K562 (cell line): ENCODE data around the gene LEO1. TPM values are rescaled to one million over a fixed set of nuclear protein-coding genes. Genes with fewer than 3 reads are reported as not detected.

Source experiments
- ATF1 ChIP-seq, 2 experiments: fragments of 450-650 bp in 1 of 2; IDR thresholded peaks; 2 replicates each; pipeline ENCODE4 v1.6.1; 2016; ENCODE audit warnings: missing compliant biosample characterization in 1 of 2, missing genetic modification characterization in 1 of 2
- CHD2 ChIP-seq: IDR thresholded peaks from 2 replicates; pipeline ENCODE4 v1.6.1; 2011; ENCODE audit warnings: low read depth, low read length
- DPF2 ChIP-seq: fragments of 450-650 bp; IDR thresholded peaks from 2 replicates; pipeline ENCODE4 v1.6.1; 2016
- EP400 ChIP-seq: fragments of 450-650 bp; IDR thresholded peaks from 2 replicates; pipeline ENCODE4 v1.6.1; 2017; ENCODE audit warnings: antibody characterized with exemption, mild to moderate bottlenecking, moderate library complexity
- ETV5 ChIP-seq: sonication (generic); formaldehyde crosslinking; IDR thresholded peaks from 2 replicates; pipeline ENCODE4 v1.4.0; 2020; ENCODE audit warnings: low read depth, mild to moderate bottlenecking, missing genetic modification reagents
- FOXM1 ChIP-seq, 2 experiments: fragments of 450-650 bp in 1 of 2; sonication (generic) in 1 of 2; formaldehyde crosslinking in 1 of 2; IDR thresholded peaks; 2 replicates each; pipeline versions ENCODE4 v1.6.1 to v1.9.0; 2017 to 2022; ENCODE audit warnings: low read depth in 2 of 2, mild to moderate bottlenecking in 2 of 2, missing genetic modification reagents in 1 of 2, moderate library complexity in 1 of 2
- FOXP4 ChIP-seq: sonication (generic); formaldehyde crosslinking; IDR thresholded peaks from 2 replicates; pipeline ENCODE4 v1.8.0; 2022; ENCODE audit warnings: mild to moderate bottlenecking, missing genetic modification reagents, borderline replicate concordance
- GATA2 ChIP-seq: sonication (generic); formaldehyde crosslinking; IDR thresholded peaks from 2 replicates; pipeline ENCODE4 v1.4.0; 2020; ENCODE audit warnings: mild to moderate bottlenecking, missing genetic modification reagents
- MAZ ChIP-seq, 2 experiments: fragments of 450-650 bp in 1 of 2; sonication (generic) in 1 of 2; formaldehyde crosslinking; IDR thresholded peaks in 1 of 2; conservative IDR thresholded peaks in 1 of 2; 2 replicates each; pipeline versions ENCODE4 v1.4.0 to v1.5.0; 2020; ENCODE audit warnings: mild to moderate bottlenecking in 1 of 2, missing genetic modification reagents in 1 of 2
- MEIS2 ChIP-seq: fragments of 450-650 bp; IDR thresholded peaks from 2 replicates; pipeline ENCODE4 v1.6.1; 2014; ENCODE audit warnings: mild to moderate bottlenecking; ENCODE audit not compliant: partially characterized antibody
- NR2C2 ChIP-seq, 2 experiments: fragments of 200-800 bp in 1 of 2; sonication (Bioruptor generic) in 1 of 2; sonication (generic) in 1 of 2; formaldehyde crosslinking in 1 of 2; IDR thresholded peaks; 2 replicates each; pipeline versions ENCODE4 v1.6.1 to v1.8.0; 2016 to 2022; ENCODE audit warnings: mild to moderate bottlenecking in 1 of 2, missing compliant biosample characterization in 1 of 2, missing genetic modification characterization in 1 of 2, missing genetic modification reagents in 1 of 2
- NR4A1 ChIP-seq, 2 experiments: fragments of 250-450 bp in 1 of 2; fragments of 450-650 bp in 1 of 2; sonication (Bioruptor Pico) in 1 of 2; IDR thresholded peaks; 2 replicates each; pipeline versions ENCODE4 v1.4.0 to v1.6.1; 2016 to 2020; ENCODE audit warnings: mild to moderate bottlenecking in 2 of 2, missing compliant biosample characterization in 1 of 2, missing genetic modification characterization in 1 of 2, moderate library complexity in 1 of 2
- PCBP1 ChIP-seq: fragments of 200-400 bp; formaldehyde crosslinking; IDR thresholded peaks from 2 replicates; pipeline ENCODE4 v1.6.1; 2018; ENCODE audit warnings: mild to moderate bottlenecking, low read depth, low read length; ENCODE audit not compliant: poor library complexity, severe bottlenecking
- PML ChIP-seq: IDR thresholded peaks from 2 replicates; pipeline ENCODE4 v1.6.1; 2012; ENCODE audit warnings: low read length, inconsistent platforms
- POLR2A ChIP-seq: fragments of 450-650 bp; conservative IDR thresholded peaks from 2 replicates; pipeline ENCODE4 v1.6.1; 2016
- POLR2AphosphoS5 ChIP-seq: IDR thresholded peaks from 2 replicates; pipeline ENCODE4 v1.6.1; 2011; ENCODE audit warnings: mild to moderate bottlenecking, low read depth, low read length, moderate library complexity; ENCODE audit not compliant: control insufficient read depth, insufficient read depth
- SMARCA5 ChIP-seq: fragments of 450-650 bp; IDR thresholded peaks from 2 replicates; pipeline ENCODE4 v1.6.1; 2016
- SNAPC5 ChIP-seq: fragments of 250-450 bp; sonication (Bioruptor Pico); IDR thresholded peaks from 2 replicates; pipeline ENCODE4 v1.8.0; 2021; ENCODE audit warnings: moderate library complexity, mild to moderate bottlenecking, inconsistent platforms
- SRSF1 ChIP-seq: fragments of 200-400 bp; formaldehyde crosslinking; IDR thresholded peaks from 2 replicates; pipeline ENCODE4 v1.6.1; 2017; ENCODE audit warnings: mild to moderate bottlenecking, low read depth, low read length, moderate library complexity
- ZNF232 ChIP-seq: sonication (generic); formaldehyde crosslinking; IDR thresholded peaks from 2 replicates; pipeline ENCODE4 v1.8.0; 2022; ENCODE audit warnings: mild to moderate bottlenecking, missing genetic modification reagents
- ZNF311 ChIP-seq: fragments of 250-450 bp; sonication (Bioruptor Pico); IDR thresholded peaks from 2 replicates; pipeline ENCODE4 v1.4.0; 2020; ENCODE audit warnings: mild to moderate bottlenecking, moderate library complexity
- polyA plus RNA-seq, 8 experiments: library from polyadenylated mRNA; depleted of rRNA in 4 of 8; stranded (reverse) in 5 of 8; unstranded in 3 of 8; fragments of >200 nt; fragmentation: Nextera tagmentation in 2 of 8; fragmentation: Illumina TruSeq in 1 of 8; extraction: Ambion mirVana in 2 of 8; extraction: Trizol in 1 of 8; gene quantifications; 2 replicates each; pipeline versions ENCODE4 v1.2.1 to v1.2.3, GENCODE V29; 2011 to 2014; ENCODE audit warnings: inconsistent platforms in 1 of 8, missing spikeins in 1 of 8
- total RNA-seq, 7 experiments: library from RNA; depleted of rRNA in 6 of 7; stranded (reverse); fragments of >200 nt in 6 of 7; fragmentation: Illumina TruSeq in 2 of 7; extraction: Trizol in 2 of 7; gene quantifications; 2 replicates each; pipeline versions ENCODE4 v1.2.1 to v1.2.3, GENCODE V29; 2011 to 2021; ENCODE audit warnings: low replicate concordance in 1 of 7
- TF ChIP-seq, protein P1 (sequence below): fragments of 450-650 bp; IDR thresholded peaks from 2 replicates; pipeline ENCODE4 v1.6.1; 2017; ENCODE audit warnings: antibody characterized with exemption
- TF ChIP-seq, protein P2 (sequence below): sonication (generic); formaldehyde crosslinking; IDR thresholded peaks from 2 replicates; pipeline ENCODE4 v1.9.0; 2022; ENCODE audit warnings: mild to moderate bottlenecking, missing genetic modification reagents

The LEO1 gene
- total and polyA plus RNA-seq, 9 of the 15 experiments (the other 6 are each of a cell fraction or from before 2014, with no cell fraction given) = 8.4 to 48.3 (median 37.9) TPM

- TF ChIP-seq, protein P1, sequence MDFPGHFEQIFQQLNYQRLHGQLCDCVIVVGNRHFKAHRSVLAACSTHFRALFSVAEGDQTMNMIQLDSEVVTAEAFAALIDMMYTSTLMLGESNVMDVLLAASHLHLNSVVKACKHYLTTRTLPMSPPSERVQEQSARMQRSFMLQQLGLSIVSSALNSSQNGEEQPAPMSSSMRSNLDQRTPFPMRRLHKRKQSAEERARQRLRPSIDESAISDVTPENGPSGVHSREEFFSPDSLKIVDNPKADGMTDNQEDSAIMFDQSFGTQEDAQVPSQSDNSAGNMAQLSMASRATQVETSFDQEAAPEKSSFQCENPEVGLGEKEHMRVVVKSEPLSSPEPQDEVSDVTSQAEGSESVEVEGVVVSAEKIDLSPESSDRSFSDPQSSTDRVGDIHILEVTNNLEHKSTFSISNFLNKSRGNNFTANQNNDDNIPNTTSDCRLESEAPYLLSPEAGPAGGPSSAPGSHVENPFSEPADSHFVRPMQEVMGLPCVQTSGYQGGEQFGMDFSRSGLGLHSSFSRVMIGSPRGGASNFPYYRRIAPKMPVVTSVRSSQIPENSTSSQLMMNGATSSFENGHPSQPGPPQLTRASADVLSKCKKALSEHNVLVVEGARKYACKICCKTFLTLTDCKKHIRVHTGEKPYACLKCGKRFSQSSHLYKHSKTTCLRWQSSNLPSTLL = no peak
- TF ChIP-seq CHD2 (peak; percentile 50; the same call in 1 of the 2 replicates), SMARCA5 (peak; percentile 67; the same call in 1 of the 2 replicates), FOXP4 (CRISPR knock-in tag) (peak; percentile 88; the same call in 1 of the 2 replicates), NR4A1 (CRISPR knock-in tag; IDR thresholded peaks at IDR 0.05) (no peak), NR4A1 (tag; IDR thresholded peaks at IDR 0.05) (peak; percentile 60), ZNF311 (CRISPR knock-in tag) (no peak), SRSF1 (no peak), MEIS2 (peak; percentile 53), ATF1 (CRISPR knock-in tag; IDR thresholded peaks at IDR 0.05) (no peak; the same call in 1 of the 2 replicates), ATF1 (tag; IDR thresholded peaks at IDR 0.05) (peak; percentile 94), EP400 (peak; percentile 81), PML (peak; percentile 60; the same call in 1 of the 2 replicates), ETV5 (peak; percentile 84), MAZ (CRISPR knock-in tag; conservative IDR thresholded peaks at IDR 0.05 in 1 of 2, IDR thresholded peaks at IDR 0.05 in 1 of 2) (peak; percentile 97 to 99), GATA2 (CRISPR knock-in tag) (0 out of 2 replicates have a peak, but pooled peaks have one; percentile 15), POLR2A (peak; percentile 85), ZNF232 (CRISPR knock-in tag) (0 out of 2 replicates have a peak, but pooled peaks have one; percentile 17), PCBP1 (peak; percentile 31), DPF2 (peak; percentile 71), NR2C2 (CRISPR knock-in tag; IDR thresholded peaks at IDR 0.05) (no peak), NR2C2 (tag; IDR thresholded peaks at IDR 0.05) (peak; percentile 11; the same call in 1 of the 2 replicates), FOXM1 (IDR thresholded peaks at IDR 0.05; ENCODE audit: low read depth) (no peak), FOXM1 (CRISPR knock-in tag; IDR thresholded peaks at IDR 0.05; ENCODE audit: low read depth) (peak; percentile 78; the same call in 1 of the 2 replicates), POLR2AphosphoS5 (peak; percentile 90; the same call in 1 of the 2 replicates), SNAPC5 (CRISPR knock-in tag) (no peak)
- TF ChIP-seq, protein P2, sequence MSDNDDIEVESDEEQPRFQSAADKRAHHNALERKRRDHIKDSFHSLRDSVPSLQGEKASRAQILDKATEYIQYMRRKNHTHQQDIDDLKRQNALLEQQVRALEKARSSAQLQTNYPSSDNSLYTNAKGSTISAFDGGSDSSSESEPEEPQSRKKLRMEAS = peak; percentile 98
Measured at GRCh38 chr15:52018693-52019393, 47.3 kb upstream of the LEO1 start, which contains the start of gene MAPK6 (continued).
